Omental fat pad (tissue), 4 donors: ENCODE data around the gene ARHGAP31. TPM values are rescaled to one million over a fixed set of nuclear protein-coding genes. Genes with fewer than 3 reads are reported as not detected.
"Not testable (repeated sequence)": the region's sequence is repeated elsewhere in the genome, so short reads cannot be mapped to it uniquely, and the experiment has no call there.

ENCODE experiments used
- ATAC-seq: fragments of 150-250 bp; one replicate; pipeline ENCODE4 v1.9.1; 2016; ENCODE audit warnings: mild to moderate bottlenecking, moderate library complexity; ENCODE audit not compliant: low FRiP score
- DNase-seq: peaks from one replicate; pipeline ENCODE4 v3.0.0-alpha.2; 2019; ENCODE audit warnings: low spot score
- total RNA-seq, 4 donors: library from RNA; depleted of rRNA; stranded (reverse); fragments of >200 nt; gene quantifications; one replicate each; pipeline ENCODE4 v1.1.0, GENCODE V29; 2016
- TF ChIP-seq, protein P1 (sequence below), 3 donors: fragments of 450-650 bp; IDR thresholded peaks; one replicate each; pipeline ENCODE4 v1.5.1; 2016 to 2017; ENCODE audit warnings: antibody characterized with exemption in 3 of 3, mild to moderate bottlenecking in 3 of 3, moderate library complexity in 2 of 3

Gene ARHGAP31
- total RNA-seq, 4 donors from 2014 or later = 14.4 to 61.2 (median 36.6) TPM

DNA sequence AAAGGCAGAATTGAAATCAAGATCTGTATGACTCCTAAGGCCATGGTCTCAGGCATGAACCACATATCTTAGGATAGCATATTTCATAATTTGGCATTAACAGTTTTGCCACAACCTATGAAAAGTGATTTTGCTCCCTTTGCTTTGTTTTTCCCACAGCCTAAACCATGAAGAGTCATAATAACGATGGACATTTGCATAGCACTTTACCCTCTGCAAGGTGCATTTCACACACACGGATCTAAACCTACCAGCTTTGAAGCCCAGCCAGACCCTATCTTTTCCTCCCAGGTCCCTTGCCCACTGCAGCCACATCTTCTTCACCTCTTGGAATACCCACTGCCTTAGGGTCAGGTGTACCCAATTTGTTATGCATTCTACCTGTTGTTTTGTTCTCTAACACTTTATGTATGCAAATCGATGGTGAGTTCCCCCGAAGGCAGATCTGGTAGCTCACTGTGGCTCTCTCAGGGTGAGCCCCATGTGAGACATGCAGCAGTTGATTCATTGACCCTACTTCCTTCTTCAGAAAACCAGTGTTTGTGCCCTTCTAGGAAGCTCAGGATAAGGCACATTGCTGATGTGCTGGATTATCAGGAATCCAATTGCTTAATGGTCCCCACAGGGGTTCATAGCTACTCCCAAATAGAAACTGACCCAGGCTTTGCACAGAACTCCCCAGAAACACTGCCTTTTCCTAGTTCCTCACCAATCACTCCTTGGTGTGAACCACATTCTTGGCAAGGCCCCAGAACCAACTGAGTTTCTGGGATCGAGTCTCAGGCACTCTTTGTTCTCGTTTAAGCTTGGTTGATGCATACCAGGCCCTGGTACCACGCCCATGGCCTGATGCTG, 8.7 kb downstream of the ARHGAP31 start:
- ATAC-seq (no peak), DNase-seq (no peak)
- TF ChIP-seq, protein P1, sequence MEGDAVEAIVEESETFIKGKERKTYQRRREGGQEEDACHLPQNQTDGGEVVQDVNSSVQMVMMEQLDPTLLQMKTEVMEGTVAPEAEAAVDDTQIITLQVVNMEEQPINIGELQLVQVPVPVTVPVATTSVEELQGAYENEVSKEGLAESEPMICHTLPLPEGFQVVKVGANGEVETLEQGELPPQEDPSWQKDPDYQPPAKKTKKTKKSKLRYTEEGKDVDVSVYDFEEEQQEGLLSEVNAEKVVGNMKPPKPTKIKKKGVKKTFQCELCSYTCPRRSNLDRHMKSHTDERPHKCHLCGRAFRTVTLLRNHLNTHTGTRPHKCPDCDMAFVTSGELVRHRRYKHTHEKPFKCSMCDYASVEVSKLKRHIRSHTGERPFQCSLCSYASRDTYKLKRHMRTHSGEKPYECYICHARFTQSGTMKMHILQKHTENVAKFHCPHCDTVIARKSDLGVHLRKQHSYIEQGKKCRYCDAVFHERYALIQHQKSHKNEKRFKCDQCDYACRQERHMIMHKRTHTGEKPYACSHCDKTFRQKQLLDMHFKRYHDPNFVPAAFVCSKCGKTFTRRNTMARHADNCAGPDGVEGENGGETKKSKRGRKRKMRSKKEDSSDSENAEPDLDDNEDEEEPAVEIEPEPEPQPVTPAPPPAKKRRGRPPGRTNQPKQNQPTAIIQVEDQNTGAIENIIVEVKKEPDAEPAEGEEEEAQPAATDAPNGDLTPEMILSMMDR (IDR thresholded peaks at IDR 0.05) = no peak

DNA sequence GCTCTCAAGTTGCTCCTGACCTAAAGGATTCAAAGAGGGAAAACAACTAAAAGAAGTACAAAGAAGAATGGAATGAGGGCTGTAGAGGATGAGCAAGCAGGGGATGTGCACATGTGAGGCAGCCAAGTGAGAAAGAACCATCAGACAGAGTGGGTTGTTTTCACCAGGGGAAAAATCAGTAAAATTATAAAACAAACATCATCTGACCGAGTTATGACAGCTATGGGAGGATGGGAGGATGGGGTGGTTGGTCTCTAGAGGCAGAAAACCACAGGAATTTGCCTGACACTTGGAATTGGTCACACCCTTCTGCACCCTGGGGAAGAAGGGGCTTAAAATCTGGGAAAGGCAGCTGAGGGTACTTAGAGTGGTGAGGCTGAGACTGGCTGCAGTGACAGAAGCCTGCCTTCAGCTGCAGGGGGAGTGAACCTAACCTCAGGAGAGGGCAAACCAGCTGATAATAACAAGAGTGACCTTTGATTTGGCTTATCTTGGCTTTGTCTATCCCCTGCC, 10.1 kb downstream of the ARHGAP31 start:
- no peak for DNase-seq
- no peak for ATAC-seq

DNA sequence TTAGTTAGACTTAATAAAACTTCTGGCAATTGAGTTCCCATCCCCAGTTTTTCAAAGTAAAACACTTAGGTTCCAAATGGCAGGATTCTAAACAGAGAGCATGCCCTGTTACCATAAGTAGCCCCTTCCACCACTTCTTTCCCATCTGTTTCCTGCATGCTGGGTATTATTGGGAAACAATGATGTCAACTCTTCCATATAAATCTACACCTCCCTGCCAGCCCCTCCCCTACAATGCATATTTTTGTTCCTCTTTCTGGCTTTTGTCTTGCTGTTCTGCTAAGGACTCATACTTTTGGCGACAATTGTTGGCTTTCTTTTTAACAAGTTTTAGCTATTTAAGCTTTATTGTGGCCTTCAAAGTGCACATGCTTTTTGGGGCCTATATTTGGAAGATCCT, 11.1 kb downstream of the ARHGAP31 start:
- TF ChIP-seq, protein P1 (IDR thresholded peaks at IDR 0.05) = no peak
- ATAC-seq (no peak), DNase-seq (no peak)

More for the DNA sequence above, 10.1 kb downstream of the ARHGAP31 start:
- TF ChIP-seq, protein P1 (IDR thresholded peaks at IDR 0.05) = no peak

DNA sequence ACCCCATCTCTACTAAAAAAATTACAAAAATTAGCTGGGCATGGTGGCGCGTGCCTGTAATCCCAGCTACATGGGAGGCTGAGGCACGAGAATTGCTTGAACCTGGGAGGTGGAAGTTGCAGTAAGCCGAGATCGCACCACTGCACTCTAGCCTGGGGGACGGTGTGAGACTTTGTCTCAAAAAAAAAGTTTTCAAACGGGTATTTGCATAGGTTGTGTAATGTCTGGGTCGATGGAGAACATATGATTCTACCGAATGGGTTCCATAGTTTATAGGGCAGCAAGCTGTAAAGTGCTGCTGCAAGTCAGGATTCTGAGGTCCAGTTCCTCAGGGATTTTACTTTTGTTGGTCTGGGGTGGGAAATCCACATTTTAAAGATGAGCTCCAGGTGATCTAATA, 12.2 kb downstream of the ARHGAP31 start:
- not testable (repeated sequence) for DNase-seq, ATAC-seq

DNA sequence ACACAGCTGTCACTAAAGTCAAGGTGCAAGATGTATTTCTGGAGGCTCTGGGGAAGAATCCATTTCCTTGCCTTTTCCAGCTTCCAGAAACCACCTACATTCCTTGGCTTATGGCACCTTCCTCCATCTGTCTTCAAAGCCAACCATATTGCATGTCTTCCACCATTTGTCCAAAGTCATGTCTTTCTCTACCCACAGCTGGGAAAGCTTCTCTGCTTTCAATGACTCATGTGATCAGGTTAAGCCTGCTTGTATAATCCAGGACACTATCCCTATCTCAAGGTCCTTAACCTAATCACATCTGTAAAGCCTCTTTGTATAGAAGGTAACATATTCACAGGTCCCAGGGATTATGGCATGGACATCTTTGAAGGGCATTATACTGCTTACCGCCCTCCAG, 14.2 kb downstream of the ARHGAP31 start:
- no peak for DNase-seq
- no peak for ATAC-seq
- TF ChIP-seq, protein P1 (IDR thresholded peaks at IDR 0.05) = no peak

DNA sequence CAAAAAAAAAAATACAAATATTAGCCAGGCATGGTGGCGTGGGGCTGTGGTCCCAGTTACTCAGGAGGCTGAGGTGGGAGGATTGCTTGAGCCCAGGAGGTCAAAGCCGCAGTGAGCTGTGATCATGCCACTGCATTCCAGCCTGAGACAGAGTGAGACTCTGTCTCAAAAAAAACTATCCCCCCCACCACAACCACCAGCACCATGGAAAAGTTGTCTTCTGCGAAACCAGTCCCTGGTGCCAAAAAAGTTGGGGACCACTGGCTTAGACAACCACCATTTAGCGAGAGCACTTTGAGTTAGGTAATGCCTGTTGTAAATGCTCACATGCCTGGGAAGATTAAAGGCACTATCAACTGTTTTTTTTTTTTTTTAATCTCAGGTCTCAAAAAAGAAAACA, 15.4 kb downstream of the ARHGAP31 start:
- ATAC-seq = no peak
- DNase-seq = no peak
- TF ChIP-seq, protein P1 (IDR thresholded peaks at IDR 0.05) = no peak

DNA sequence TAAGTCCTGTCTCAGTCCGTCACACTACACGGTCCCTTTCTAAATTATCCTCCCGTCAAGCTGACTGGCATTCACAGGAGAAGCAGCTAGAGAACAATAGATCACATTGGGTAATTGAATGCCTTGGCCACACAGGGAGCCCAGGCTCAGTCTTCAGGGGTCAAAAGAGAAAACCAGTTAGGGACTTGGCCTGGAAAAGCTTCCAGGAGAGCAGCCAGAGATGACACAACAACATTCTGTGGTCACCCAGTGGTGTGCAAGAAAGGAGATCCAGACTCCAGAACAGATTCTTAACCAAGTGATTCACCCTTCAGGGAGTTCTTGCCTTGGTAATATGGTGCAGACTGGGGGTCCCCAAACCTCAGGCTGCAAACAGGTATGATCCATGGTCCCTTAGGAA, 15.9 kb downstream of the ARHGAP31 start:
- DNase-seq (no peak), ATAC-seq (no peak)
- TF ChIP-seq, protein P1 (IDR thresholded peaks at IDR 0.05) = no peak
